HFF-Myc (cell line): ENCODE data around the gene ESR1.
"Not testable (repeated sequence)": the region's sequence is repeated elsewhere in the genome, so short reads cannot be mapped to it uniquely, and the experiment has no call there.

Experiments
- DNase-seq: peaks from one replicate; pipeline ENCODE4 v3.0.0-alpha.2; 2011; ENCODE audit warnings: low read depth; ENCODE audit errors: extremely low read depth
- H3K4me3 ChIP-seq: replicated peaks from 2 replicates; pipeline ENCODE4 v1.5.1; 2011; ENCODE audit warnings: low read depth, mild to moderate bottlenecking, control low read depth, low read length
- TF ChIP-seq, protein P1 (sequence below): IDR thresholded peaks from 2 replicates; pipeline ENCODE4 v1.5.1; 2012; ENCODE audit warnings: mild to moderate bottlenecking, low read depth, low read length, control low read depth; ENCODE audit errors: missing control alignments

The ESR1 gene

DNA sequence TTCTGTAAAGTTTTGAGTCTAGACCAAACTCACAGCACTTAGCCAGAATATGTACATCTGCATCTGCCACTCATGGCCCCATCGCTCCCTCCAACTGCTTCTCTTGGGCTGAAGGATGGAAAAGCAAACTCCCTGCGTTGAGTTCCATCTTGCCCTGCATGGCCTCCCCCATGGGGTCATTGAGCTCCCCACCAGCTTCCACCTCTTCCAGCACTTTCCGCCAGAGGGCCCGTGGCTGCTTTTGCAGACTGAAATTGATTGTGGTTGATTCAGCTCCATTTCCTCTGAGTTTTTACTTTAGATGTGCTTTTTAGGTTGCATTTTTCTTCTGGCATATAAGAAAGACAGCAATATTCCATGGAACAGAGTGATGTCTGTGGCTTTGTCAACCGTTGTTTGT is 263.1 kb downstream of the ESR1 start:
- no peak overlapping the region for H3K4me3 ChIP-seq
- TF ChIP-seq, protein P1, sequence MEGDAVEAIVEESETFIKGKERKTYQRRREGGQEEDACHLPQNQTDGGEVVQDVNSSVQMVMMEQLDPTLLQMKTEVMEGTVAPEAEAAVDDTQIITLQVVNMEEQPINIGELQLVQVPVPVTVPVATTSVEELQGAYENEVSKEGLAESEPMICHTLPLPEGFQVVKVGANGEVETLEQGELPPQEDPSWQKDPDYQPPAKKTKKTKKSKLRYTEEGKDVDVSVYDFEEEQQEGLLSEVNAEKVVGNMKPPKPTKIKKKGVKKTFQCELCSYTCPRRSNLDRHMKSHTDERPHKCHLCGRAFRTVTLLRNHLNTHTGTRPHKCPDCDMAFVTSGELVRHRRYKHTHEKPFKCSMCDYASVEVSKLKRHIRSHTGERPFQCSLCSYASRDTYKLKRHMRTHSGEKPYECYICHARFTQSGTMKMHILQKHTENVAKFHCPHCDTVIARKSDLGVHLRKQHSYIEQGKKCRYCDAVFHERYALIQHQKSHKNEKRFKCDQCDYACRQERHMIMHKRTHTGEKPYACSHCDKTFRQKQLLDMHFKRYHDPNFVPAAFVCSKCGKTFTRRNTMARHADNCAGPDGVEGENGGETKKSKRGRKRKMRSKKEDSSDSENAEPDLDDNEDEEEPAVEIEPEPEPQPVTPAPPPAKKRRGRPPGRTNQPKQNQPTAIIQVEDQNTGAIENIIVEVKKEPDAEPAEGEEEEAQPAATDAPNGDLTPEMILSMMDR: no peak
- no peak for DNase-seq

DNA sequence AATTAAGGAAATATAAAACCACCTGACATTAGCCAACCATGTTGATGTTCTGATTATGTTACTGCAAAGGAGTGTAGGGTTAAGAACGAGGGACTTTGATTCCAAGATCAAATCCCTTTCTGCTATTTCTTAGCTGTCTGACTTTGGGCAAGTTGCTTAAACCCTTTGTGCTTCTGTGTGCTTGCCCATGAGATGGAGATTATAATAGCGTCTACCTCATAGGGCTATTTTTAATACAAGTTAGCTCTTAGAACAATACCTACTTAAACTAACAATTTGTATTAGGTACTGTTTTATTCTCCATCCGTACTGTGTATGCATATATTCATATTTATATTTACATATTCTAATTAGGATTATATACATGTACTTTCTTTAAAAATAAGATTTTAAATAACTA is 263.8 kb downstream of the ESR1 start:
- TF ChIP-seq, protein P1: no peak
- H3K4me3 ChIP-seq: no peak overlapping the region
- no peak for DNase-seq

DNA sequence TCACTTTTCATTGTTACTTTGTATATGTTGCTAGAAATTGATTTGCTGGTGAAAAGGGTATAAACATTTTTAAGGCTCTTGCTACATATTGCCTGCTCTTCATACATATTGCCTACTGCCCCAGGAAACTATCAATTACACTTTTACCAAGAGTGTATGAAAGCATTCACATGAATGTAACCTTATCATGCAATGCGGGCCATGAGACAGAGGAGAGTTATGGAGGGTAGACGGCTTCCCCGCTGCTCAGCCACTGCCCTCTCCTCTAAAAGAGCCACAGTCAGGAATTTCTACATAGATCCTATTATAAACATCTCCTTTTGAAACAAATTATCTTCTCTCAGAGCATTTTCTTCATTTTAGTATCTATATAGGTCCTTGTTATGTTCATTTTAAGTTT is 264.4 kb downstream of the ESR1 start:
- TF ChIP-seq, protein P1: no peak
- no peak for DNase-seq
- no peak overlapping the region for H3K4me3 ChIP-seq

DNA sequence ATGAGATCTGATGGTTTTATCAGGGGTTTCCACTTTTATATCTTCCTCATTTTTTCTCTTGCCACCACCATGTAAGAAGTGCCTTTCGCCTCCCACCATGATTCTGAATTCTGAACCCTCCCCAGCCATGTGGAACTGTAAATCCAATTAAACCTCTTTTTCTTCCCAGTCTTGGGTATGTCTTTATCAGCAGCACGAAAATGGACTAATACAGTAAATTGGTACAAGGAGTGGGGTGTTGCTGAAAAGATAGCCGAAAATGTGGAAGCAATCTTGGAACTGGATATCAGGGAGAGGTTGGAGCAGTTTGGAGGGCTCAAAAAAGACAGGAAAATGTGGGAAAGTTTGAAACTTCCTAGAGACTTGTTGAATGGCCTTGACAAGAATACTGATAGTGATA is 268.8 kb downstream of the ESR1 start:
- not testable (repeated sequence) for DNase-seq, H3K4me3 ChIP-seq

DNA sequence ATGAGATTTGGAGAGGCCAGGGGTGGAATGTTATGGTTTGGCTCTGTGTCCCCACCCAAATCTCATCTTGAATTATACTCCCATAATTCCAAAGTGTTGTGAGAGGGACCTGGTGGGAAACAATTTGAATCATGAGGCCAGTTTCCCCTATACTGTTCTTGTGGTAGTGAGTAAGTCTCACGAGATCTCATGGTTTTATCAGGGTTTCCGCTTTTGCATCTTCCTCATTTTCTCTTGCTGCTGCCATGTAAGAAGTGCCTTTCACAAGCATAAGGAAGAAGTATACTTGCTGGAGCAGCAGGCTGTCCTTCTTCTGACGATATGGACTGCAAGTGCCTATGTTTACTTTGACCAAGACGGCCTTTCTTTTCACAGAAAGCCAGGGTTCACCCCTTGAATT is 270.5 kb downstream of the ESR1 start:
- no peak for DNase-seq
- H3K4me3 ChIP-seq: no peak overlapping the region
- TF ChIP-seq, protein P1: no peak

DNA sequence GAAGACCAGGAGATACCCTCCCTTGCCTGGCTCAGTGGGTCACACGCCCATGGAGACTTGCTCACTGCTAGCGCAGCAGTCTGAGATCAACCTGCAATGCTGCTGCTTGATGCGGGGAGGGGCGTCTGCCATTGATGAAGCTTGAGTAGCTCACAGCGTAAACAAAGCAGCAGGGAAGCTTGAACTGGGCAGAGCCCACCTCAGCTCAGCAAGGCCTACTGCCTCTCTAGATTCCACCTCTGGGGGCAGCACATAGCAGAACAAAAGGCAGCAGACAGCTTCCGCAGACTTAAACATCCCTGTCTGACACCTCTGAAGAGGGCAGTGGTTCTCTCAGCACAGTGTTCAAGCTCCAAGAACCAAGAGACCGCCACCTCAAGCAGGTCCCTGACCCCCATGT is 271.3 kb downstream of the ESR1 start:
- no peak overlapping the region for H3K4me3 ChIP-seq
- no peak for DNase-seq
- TF ChIP-seq, protein P1: no peak

DNA sequence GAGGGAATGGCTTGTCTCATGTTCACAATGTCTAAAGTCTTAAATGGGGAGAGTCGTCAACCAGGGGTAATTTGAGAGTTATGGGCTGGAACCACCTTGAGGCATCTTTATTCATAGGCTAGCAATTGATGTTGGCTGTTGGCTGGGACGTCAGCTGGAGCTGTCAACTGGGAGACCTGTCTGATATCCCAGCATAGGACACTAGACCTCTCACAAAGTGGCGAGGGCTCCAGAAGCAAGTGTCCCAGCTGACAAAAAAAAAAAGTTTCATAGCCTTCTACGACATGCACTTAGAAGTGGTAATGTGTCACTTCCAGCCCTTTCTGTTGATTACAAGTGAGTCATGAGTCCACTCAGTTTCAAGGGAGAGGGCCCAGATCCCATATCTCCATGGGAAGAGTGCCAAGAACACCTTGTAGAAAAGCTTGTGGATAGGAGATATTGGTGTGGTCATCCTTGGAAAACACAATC is 278.0 kb downstream of the ESR1 start:
- TF ChIP-seq, protein P1: no peak
- no peak for DNase-seq
- H3K4me3 ChIP-seq: no peak overlapping the region
